Kidney capillary endothelial cell (primary cell): ENCODE results near the gene ZDHHC17.

Experiments used
- DNase-seq: peaks from one replicate; pipeline ENCODE4 v3.0.0-alpha.2; 2018; ENCODE audit warnings: low spot score

ZDHHC17 gene

DNA sequence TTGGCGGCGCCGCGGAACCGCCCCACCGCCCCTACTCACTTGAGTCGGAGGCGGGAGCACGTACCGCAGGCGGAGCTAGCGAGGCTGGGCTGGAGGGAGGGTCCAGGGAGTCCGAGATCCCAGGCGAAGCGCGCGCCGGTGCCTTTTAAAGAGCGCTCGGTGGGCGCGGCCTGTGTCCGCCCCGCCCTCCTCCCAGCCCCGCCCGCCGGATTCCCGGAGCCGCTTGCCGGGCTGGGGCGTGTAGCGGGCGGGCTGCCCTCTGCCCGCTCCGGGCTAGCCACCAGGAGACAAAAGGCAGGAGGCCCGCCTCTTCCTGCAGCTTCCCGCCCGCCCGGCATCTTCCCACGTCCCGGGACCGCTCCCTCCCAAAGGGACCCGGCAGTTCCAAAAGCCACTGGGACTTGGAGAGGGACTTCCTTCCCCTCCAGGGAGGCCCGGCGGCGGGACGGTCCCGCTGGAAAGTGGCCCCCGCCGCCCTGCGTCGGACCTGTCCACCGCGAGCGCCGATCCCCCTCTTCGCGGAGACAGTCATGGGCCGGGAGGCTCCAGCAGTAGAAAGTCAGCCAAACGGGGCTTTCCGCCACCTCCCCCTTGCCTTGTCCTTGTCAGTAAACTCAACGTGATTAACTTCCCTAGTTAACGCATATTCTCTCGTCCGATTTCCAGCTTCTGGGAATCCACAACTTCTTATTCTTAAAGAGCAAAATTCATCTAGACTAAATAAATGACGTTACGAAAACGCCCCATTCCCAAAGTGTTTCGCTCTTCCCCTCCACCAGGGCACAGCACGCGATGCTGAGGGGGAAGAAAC, 115.2 kb downstream of the ZDHHC17 start, which contains the start of gene CSRP2:
TSS of gene CSRP2 (minus strand) at position 121 of the 811 bp plus-strand sequence. CDS start 12,759 bp downstream, outside the sequence.
- DNase-seq = peak; percentile 73

DNA sequence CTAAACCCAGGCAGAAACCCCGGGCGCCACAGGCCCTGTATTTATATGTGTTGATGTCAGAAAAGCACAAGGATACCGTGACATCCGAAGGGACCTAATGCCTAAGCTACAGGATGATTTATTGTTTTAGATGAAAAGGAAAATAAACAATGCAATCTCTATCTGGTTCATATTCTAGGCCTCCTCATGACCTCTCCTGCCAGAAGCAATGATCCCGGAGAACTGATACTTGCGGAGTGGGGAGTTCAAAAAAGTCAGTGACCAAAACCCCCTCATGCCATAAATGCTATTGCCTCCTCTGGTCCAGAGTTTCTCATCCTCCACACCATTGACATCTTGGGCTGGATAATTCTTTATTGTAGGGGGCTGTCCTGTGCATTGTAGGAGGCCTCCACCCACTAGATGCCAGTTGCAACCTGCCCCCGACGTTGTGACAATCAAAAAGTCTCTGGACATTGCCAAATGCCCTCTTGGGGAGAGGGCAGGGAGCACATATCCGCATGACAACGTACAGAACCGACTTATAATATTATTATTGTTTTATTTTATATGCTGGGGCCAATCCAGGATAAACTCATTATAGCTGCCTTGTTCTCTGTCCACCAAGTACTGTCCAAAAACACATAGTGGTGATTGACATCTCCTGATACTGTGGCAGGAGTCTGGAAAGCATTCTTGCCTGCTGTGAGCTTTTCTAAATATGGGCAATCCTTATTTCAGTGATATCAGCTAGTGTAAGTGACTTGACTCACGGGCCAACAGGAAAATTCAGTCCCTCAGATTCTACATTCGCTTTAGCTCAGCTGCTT, 116.0 kb downstream of the ZDHHC17 start:
- DNase-seq = no peak

DNA sequence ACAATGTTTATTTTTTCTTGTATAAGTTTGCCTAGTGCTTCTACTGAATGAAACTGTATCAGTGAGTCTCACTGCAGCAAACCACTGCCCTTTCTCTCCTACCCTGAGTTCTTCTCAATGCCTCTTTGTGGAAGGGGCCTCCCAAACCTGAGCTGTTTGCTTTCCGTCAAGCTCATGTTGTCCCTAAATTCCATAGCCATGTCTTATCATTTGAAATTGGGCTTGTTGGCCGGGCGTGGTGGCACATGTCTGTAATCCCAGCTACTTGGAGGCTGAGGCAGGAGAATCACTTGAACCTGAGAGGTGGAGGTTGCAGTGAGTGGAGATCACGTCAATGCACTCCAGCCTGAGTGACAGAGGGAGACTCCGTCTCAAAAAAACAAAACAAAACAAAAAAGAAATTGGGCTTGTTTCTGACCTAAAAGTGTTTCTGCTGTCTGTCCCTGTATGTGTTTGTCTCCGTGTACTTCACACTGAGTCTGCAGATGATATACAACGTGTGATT, 116.7 kb downstream of the ZDHHC17 start:
- no peak for DNase-seq

DNA sequence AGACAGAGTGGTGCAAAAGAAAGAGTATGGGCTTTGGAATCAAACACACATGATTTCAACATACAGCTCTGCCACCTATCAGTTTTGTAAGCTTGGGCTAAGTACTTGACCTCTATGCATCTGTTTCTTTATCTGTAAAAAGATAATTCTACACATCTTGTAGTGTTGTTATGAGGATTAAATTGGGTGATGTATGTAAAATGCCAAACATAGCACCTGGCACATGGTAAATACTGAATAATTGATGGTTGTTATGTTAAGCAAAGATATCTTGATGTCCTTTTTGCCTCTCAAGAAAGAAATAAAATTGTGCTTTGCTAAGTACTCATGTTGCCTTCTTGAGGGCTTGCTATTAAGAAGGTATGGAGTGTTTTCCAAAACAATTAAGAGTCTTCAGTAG, 117.2 kb downstream of the ZDHHC17 start:
- DNase-seq = no peak

DNA sequence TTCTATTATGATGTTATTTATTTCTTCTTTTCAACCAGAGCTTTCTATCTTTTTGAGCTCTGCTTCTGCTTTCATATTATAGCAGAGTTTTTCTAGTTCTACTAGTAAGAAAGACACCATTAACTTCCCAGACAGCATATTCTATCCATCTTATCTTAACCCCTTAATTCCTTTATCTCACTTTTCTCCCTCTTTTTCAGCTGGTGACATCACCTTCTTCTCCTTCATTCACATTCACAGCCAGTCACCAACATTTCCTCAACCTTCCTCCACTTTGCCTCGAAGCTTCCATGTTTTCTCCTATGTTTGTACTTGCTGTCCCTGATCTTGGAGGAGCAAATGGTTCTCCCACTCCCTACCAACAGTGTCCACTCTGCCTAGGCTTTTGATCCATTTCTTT, 118.5 kb downstream of the ZDHHC17 start:
- no peak for DNase-seq

DNA sequence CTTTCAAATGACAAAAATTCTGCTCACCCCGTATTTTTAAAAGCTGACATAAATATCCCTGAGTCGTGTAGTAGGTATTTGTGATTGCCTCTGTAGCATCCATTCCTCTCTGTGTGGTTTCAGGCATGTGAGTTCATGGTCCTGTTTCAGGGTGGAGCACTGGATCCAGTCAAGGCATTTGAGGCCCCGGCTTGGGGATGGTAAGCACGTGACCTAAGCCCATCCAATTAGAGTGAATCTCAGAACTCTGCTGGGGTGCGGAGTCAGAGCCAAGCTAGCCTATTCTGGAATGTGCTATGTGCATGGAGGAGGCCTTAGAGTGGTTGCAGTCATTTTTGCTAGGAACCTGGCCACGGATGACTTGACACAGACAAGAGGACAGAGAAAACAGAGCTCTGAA, 119.2 kb downstream of the ZDHHC17 start:
- DNase-seq = no peak

DNA sequence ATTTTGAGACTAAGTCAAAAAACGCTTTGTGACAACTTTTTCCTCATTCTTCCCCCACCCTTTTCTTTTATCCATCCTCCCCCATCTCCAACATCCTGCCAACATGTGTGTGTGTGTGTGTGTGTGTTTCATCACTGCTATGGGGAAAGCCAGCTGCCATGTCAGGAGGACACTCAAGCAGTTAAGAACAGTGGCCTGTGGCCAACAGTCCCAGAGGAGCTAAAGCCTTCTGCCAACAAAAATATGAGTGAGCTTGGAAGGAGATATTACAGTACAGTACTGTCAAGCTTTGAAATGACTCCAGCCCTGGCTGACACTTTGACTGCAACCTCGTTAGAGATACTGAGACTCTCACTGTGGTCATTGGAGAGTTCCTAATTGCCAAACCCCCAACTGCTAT, 119.9 kb downstream of the ZDHHC17 start:
- DNase-seq = no peak

DNA sequence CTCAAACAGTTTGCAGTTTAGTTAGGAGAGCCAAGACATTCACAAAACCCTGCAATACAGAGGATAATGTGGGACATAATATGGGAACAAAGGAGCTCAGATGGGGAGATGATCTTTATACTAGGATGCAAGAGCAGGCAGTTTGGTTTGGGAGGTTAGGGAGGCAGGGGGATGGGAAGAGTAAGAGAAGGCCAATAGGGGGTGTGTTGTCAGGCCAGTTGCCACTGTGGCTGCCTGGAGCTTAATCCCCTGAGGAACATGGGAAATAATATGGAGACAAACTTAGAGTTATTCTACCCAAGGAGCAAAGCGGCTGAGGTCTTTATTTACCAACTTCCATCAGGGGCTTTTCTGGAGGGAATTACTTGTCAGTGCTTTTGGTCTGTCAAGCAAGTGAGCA, 124.9 kb downstream of the ZDHHC17 start:
- DNase-seq = no peak

DNA sequence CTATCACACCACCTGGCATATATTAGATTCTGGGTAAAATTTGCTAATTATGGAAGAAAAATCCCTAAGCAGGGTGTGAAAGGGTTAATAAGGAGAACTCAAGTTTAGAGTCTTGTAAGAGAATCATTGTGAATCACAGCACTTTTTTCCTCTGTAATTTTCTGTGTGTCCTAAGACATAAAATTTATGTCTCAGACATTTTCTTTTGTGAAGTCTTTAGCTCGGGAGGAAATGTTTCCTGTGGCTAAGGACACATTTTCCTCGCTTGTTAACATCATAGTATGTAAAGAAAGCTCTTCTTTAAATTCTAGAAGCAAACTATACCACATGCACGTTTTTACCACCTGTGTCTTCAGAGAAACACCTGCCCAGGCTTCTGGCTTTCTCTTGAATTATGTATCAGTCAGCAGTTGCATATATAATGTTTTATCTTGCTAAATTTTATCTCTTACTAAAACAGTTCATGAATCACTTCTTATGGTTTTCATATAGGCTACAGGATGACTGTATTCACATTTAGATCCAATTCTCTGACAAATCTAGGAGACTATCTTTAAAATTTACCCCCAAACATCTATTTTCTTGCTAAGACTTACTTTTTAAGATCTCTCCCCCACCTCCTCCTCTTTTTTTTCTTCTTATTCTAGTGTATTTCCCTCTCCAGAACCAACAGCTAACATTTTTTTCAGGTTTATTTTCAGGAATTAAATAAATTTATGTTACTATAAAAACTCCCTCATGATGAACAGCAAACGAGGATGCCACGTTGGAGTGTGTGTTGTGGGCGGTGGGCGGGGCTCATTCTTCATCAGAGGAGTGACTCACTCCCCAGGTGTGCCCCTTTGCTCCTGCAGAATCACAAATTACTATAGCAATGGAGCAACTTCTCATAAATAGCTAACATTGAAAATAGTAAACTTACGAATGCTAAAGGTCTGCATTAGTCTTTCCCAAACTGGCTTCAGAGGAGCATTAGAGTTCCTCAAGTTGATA, 126.5 kb downstream of the ZDHHC17 start:
- no peak for DNase-seq

DNA sequence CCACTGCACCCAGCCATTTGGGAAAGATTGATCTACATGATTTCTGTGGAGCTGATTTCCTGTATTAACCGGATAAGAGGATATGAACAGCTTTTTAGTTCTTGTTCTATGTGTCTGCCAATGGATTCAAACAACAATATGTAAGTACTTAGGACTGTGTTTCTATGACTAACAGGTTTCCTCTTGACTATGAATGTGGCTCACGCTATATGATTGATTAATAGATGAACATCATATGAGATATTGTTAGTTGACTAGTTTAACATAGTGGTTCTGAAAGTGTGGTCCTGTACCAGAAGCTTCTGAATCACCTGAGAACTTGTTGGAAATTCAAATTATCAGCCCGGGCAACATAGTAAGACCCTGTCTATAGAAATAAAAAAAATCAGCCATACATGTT, 127.7 kb downstream of the ZDHHC17 start:
- no peak for DNase-seq

DNA sequence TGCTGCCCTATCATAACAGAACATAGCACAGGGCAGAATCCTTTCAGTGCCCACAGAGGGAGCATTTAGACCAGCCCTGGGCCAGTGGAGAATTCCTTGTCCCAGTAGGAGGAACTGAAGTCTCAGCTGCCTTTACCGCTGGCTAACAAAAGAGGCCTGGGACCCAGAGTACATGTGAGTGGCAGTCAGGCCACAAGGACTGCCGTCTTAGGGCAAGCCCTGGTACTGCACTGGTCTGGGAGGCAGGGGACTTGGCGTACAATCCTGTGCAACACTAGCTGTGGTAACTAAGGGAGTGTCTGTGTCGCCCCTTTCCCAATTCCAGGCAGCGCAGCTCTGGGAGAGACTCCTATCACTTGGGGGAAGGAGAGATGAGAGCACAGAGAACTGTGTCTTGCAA, 131.9 kb downstream of the ZDHHC17 start:
- DNase-seq = no peak

DNA sequence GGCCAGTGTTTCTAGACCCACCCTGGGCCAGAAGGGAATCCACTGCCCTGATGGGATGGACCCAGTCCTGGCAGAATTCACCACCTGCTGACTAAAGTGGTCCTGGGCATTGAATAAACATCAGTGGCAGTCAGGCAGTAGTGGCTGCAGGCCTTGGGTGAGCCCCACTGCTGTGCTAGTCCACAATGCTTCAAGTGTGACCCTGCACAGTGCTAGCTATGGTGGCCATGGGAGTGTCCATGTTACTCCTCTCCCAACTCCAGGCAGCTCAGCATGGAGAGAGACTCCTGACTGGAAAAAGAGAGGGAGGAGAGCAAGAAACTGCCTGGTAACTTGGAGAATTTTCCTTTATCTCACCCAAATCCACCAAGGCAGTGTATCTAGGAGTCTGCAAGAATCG, 132.4 kb downstream of the ZDHHC17 start:
- DNase-seq = no peak

DNA sequence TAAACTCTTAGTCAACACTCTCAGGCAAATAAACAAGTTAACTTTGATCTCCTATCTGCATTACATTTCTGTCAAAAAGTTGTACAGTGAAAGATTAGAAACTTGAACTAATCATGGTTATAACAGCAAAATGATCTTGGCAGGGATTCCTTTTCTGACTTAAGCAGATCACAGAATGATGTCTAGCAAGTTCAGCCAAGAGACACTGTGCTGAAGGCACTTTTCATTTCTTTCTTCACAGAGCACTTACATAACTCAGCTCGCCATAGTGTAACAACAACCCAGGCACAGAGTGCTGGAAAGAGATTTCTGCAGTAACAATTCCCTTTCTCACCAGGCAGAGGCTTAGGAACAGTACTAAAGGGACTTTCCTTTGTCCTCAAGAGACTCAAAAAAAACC, 134.5 kb downstream of the ZDHHC17 start:
- DNase-seq = no peak

DNA sequence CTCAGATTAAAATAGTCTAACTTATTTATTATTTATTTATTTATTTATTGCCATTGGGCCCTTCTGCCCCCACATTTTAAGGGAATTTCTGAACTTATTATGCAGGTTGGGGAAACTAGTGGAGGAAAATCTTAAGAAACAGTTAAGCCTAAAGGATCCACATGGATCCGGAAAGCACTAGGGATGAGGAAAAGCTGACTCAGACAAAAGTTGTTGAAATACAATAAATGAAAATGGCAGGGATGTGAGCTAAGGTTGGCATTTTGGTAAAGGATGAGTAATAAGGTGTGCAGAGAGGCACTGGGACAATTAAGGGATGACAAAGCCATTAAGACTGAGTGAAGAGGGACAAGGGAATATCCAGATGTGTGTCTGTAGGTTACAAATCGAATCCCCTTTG, 135.6 kb downstream of the ZDHHC17 start:
- no peak for DNase-seq

DNA sequence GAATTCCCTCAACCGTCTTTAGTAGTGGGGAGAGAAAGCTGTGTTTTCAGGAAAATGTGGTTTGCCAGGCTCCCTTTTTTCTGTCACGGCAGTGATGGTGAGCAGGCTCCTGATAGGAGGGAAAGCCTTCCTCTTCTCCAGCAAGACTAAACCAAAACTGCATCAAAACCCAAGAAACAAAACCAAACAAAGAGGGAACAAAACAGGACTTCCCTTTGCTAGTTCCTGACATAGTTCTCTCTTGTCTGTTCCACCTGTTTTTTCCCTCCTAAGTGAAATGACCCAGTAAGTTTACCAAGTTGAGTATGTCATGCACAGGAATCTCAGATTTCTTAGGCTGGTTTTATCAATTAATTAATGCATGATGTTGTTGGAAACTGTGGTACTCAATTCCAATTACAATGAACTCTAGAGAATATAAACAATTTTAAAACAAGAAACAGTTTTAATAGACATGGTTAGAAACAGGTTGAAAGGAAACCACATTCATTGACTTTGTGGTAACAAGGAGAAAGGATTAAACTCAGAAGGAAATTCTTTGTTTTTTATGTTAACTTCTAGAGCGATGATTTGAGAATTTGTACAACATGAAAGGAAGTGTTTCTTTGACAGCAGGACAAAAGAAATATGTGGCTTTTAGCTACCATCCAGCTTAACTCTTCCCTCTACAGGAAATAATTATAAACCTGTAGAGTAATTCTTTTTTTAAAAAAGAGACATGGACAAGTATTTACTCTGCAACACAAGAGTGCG, 137.9 kb downstream of the ZDHHC17 start:
- DNase-seq = no peak
